ENCODE results near the gene PRR23B.
"Not testable (repeated sequence)": the region's sequence is repeated elsewhere in the genome, so short reads cannot be mapped to it uniquely, and the experiment has no call there.

Gene PRR23B

GRCh38 chr3:139020868-139021234, at the start of gene PRR23B:
PRR23B (minus strand) TSS chr3:139020926; CDS start chr3:139020661, 265 bp downstream.
- DNase-seq (ENCODE audit: low read depth in 2 of 2, low spot score in 1 of 2), result no peak

- DNase-seq (ENCODE audit: low read depth in 2 of 2, low spot score in 1 of 2), result no peak
These were observed 42.2 kb upstream of the PRR23B start for GRCh38 chr3:139062918-139063317.

GRCh38 chr3:139052802-139053600, 32.3 kb upstream of the PRR23B start:
- DNase-seq (ENCODE audit: low read depth in 2 of 2, low spot score in 1 of 2), result no peak

GRCh38 chr3:139044366-139045210, 23.9 kb upstream of the PRR23B start, which contains the start of gene PRR23C:
PRR23C (minus strand) TSS chr3:139044892; CDS start chr3:139044620, 272 bp downstream.
- no peak for DNase-seq (ENCODE audit: low read depth in 2 of 2, low spot score in 1 of 2)

GRCh38 chr3:139043554-139044365, 23.0 kb upstream of the PRR23B start:
- DNase-seq (ENCODE audit: low read depth in 2 of 2, low spot score in 1 of 2), result no peak

- DNase-seq (ENCODE audit: low read depth in 2 of 2, low spot score in 1 of 2), result no peak
These were observed 16.8 kb upstream of the PRR23B start for GRCh38 chr3:139037478-139037877.

- no peak for DNase-seq (ENCODE audit: low read depth in 2 of 2, low spot score in 1 of 2)
These were observed 11.7 kb upstream of the PRR23B start for GRCh38 chr3:139032326-139033002.

- DNase-seq (ENCODE audit: low read depth in 2 of 2, low spot score in 1 of 2), result not testable (repeated sequence)
These were observed 9.8 kb upstream of the PRR23B start for GRCh38 chr3:139030576-139030975.

- DNase-seq (ENCODE audit: low read depth in 2 of 2, low spot score in 1 of 2), result no peak
These were observed 4.2 kb upstream of the PRR23B start for GRCh38 chr3:139024968-139025367.

- DNase-seq (ENCODE audit: low read depth in 2 of 2, low spot score in 1 of 2), result no peak
These were observed 474 bp downstream of the PRR23B start for GRCh38 chr3:139020036-139020867.

GRCh38 chr3:139016430-139017048, 4.2 kb downstream of the PRR23B start:
- no peak for DNase-seq (ENCODE audit: low read depth in 2 of 2, low spot score in 1 of 2)

- DNase-seq (ENCODE audit: low read depth in 2 of 2, low spot score in 1 of 2), result no peak
These were observed 14.5 kb downstream of the PRR23B start, which contains the start of gene PRR23A for GRCh38 chr3:139006051-139006716. PRR23A (minus strand) TSS chr3:139006268; CDS start chr3:139006268, 0 bp downstream.

- DNase-seq (ENCODE audit: low read depth in 2 of 2, low spot score in 1 of 2), result no peak
These were observed 15.3 kb downstream of the PRR23B start for GRCh38 chr3:139005356-139005993.

GRCh38 chr3:138995706-138996105, 25.0 kb downstream of the PRR23B start:
- DNase-seq (ENCODE audit: low read depth in 2 of 2, low spot score in 1 of 2), result no peak

GRCh38 chr3:138987181-138987580, 33.5 kb downstream of the PRR23B start:
- DNase-seq (ENCODE audit: low read depth in 2 of 2, low spot score in 1 of 2), result no peak

- DNase-seq (ENCODE audit: low read depth in 2 of 2, low spot score in 1 of 2), result no peak
These were observed 34.8 kb downstream of the PRR23B start for GRCh38 chr3:138985932-138986331.

- no peak for DNase-seq (ENCODE audit: low read depth in 2 of 2, low spot score in 1 of 2)
These were observed 35.9 kb downstream of the PRR23B start for GRCh38 chr3:138984816-138985215.

GRCh38 chr3:138976047-138976446, 44.7 kb downstream of the PRR23B start:
- DNase-seq (ENCODE audit: low read depth in 2 of 2, low spot score in 1 of 2), result no peak
